ENCODE measurements around the gene FBN1.

- TF ChIP-seq, protein P1, sequence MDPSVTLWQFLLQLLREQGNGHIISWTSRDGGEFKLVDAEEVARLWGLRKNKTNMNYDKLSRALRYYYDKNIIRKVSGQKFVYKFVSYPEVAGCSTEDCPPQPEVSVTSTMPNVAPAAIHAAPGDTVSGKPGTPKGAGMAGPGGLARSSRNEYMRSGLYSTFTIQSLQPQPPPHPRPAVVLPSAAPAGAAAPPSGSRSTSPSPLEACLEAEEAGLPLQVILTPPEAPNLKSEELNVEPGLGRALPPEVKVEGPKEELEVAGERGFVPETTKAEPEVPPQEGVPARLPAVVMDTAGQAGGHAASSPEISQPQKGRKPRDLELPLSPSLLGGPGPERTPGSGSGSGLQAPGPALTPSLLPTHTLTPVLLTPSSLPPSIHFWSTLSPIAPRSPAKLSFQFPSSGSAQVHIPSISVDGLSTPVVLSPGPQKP (IDR thresholded peaks at IDR 0.05; ENCODE audit: low read depth, low read length) = no peak
- no peak for TF ChIP-seq HDGF (IDR thresholded peaks at IDR 0.05)
- no peak for TF ChIP-seq ZNF274 (IDR thresholded peaks at IDR 0.05; ENCODE audit: insufficient read depth, insufficient read length)
- no peak for TF ChIP-seq E2F8 (IDR thresholded peaks at IDR 0.05; ENCODE audit: low read depth, partially characterized antibody)
- no peak for TF ChIP-seq NR2C2 (IDR thresholded peaks at IDR 0.05; ENCODE audit: borderline replicate concordance, control insufficient read depth, insufficient read length, low read depth)
- no peak for TF ChIP-seq ZBTB33 (IDR thresholded peaks at IDR 0.05)
- TF ChIP-seq EZH2 (IDR thresholded peaks at IDR 0.05; ENCODE audit: borderline replicate concordance, control insufficient read depth, low read depth, low read length) = no peak
- no peak for TF ChIP-seq GABPA (IDR thresholded peaks at IDR 0.05; ENCODE audit: low read depth)
- no peak for TF ChIP-seq TCF12 (IDR thresholded peaks at IDR 0.05; ENCODE audit: low read depth, low read length)
- TF ChIP-seq EGR1 (IDR thresholded peaks at IDR 0.05; ENCODE audit: borderline replicate concordance in 1 of 2, low read depth in 2 of 2, low read length in 2 of 2) = no peak
Observed at GRCh38 chr15:48604567-48604966, 40.9 kb downstream of the FBN1 start.
